Esophagus muscularis mucosa (tissue), 4 donors: ENCODE data around the gene RAMP1. TPM values are rescaled to one million over a fixed set of nuclear protein-coding genes. Genes with fewer than 3 reads are reported as not detected.
A peak's percentile ranks its signal among the peaks of the same experiment; 100 is the strongest.

Experiments
- DNase-seq: peaks from one replicate; pipeline ENCODE4 v3.0.0-alpha.2; 2017; ENCODE audit errors: extremely low spot score
- H3K27ac ChIP-seq, 4 donors: fragments of 200-600 bp; sonication (generic); replicated peaks in 1 of 4; 1 replicate in 3 of 4; 2 replicates in 1 of 4; pipeline ENCODE4 v1.5.1; 2016 to 2019; ENCODE audit warnings: mild to moderate bottlenecking in 1 of 4
- H3K27me3 ChIP-seq, 4 donors: fragments of 200-600 bp; sonication (generic); one replicate each; pipeline versions ENCODE4 v1.5.1 to v1.6.0; 2016 to 2019
- H3K36me3 ChIP-seq, 4 donors: fragments of 200-600 bp; sonication (generic); one replicate each; pipeline ENCODE4 v1.5.1; 2016 to 2019
- H3K4me1 ChIP-seq, 4 donors: fragments of 200-600 bp; sonication (generic); one replicate each; pipeline ENCODE4 v1.5.1; 2016 to 2019
- H3K4me3 ChIP-seq, 4 donors: fragments of 200-600 bp; sonication (generic); 1 replicate in 2 of 4; 2 replicates in 2 of 4; pipeline ENCODE4 v1.5.1; 2016 to 2019; ENCODE audit warnings: mild to moderate bottlenecking in 4 of 4, moderate library complexity in 1 of 4
- H3K9me3 ChIP-seq, 4 donors: fragments of 200-600 bp; sonication (generic); 1 replicate in 3 of 4; 2 replicates in 1 of 4; pipeline ENCODE4 v1.5.1; 2016 to 2019
- EP300 ChIP-seq: sonication (generic); formaldehyde crosslinking; IDR thresholded peaks from one replicate; pipeline ENCODE4 v1.6.1; 2017; ENCODE audit warnings: antibody characterized with exemption
- POLR2A ChIP-seq: fragments of 450-650 bp; IDR thresholded peaks from one replicate; pipeline ENCODE4 v1.6.1; 2017; ENCODE audit warnings: antibody characterized with exemption, moderate library complexity, mild to moderate bottlenecking, low read depth
- POLR2AphosphoS5 ChIP-seq, 2 donors: sonication (generic); formaldehyde crosslinking; IDR thresholded peaks; one replicate each; pipeline ENCODE4 v1.6.1; 2017; ENCODE audit warnings: antibody characterized with exemption in 2 of 2
- WGBS: methylation state at CpG from one replicate; pipeline ENCODE4 v1.1.5; 2018; 5-methylcytosine and 5-hydroxymethylcytosine counted together
- intact Hi-C: fragments of 100-400 bp; cut with DNase I; formaldehyde crosslinking; loops from one replicate; pipeline ENCODE4 v1.15.1; 2023
- total RNA-seq, 4 donors: library from RNA; depleted of rRNA; stranded (reverse); fragments of >200 nt; gene quantifications; one replicate each; pipeline versions ENCODE4 v1.1.0 to v1.2.1, GENCODE V29; 2016
- TF ChIP-seq, protein P1 (sequence below), 3 experiments: fragments of 200-600 bp in 2 of 3; fragments of 450-650 bp in 1 of 3; sonication (generic) in 2 of 3; IDR thresholded peaks; one replicate each; pipeline ENCODE4 v1.5.1; 2017 to 2019; ENCODE audit warnings: antibody characterized with exemption in 3 of 3, mild to moderate bottlenecking in 2 of 3, moderate library complexity in 1 of 3

RAMP1 gene
- total RNA-seq, 4 donors from 2014 or later: 172 to 287 (median 231) TPM

DNA sequence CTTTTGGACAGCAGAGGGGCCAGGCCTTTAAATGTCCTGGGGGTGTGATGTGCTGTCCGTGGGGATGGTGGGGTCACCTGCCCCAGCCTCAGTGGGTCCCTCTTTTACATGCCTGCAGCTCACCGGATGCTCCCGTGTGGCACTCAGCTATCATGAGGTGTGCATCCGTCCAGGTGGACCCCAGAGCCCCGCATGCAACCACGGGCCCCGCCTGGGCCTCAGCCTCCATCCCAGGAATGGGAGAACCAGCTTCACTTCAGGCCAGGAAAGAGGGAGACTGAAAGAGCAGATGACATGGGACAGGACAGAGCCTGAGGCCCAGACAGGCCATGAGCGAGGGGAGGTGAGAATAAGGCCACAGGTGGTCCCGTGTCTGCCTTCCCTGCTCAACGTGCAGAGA lies 37.5 kb downstream of the RAMP1 start:
- peaks cover 51 to 95% (median 85%) of the 10 kb centered on the region in 4 donors for H3K4me1 ChIP-seq
- H3K9me3 ChIP-seq: no peaks in the 10 kb centered on the region
- 79% methylated on average over 9 of the region's 10 CpGs for WGBS
- H3K27ac ChIP-seq: peak overlapping the region; percentile 91 to 97 (median 95)
- TF ChIP-seq POLR2AphosphoS5 (IDR thresholded peaks at IDR 0.05) (no peak), EP300 (no peak), POLR2A (no peak)
- TF ChIP-seq, protein P1, sequence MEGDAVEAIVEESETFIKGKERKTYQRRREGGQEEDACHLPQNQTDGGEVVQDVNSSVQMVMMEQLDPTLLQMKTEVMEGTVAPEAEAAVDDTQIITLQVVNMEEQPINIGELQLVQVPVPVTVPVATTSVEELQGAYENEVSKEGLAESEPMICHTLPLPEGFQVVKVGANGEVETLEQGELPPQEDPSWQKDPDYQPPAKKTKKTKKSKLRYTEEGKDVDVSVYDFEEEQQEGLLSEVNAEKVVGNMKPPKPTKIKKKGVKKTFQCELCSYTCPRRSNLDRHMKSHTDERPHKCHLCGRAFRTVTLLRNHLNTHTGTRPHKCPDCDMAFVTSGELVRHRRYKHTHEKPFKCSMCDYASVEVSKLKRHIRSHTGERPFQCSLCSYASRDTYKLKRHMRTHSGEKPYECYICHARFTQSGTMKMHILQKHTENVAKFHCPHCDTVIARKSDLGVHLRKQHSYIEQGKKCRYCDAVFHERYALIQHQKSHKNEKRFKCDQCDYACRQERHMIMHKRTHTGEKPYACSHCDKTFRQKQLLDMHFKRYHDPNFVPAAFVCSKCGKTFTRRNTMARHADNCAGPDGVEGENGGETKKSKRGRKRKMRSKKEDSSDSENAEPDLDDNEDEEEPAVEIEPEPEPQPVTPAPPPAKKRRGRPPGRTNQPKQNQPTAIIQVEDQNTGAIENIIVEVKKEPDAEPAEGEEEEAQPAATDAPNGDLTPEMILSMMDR (IDR thresholded peaks at IDR 0.05): no peak
- H3K36me3 ChIP-seq: no peaks in the 10 kb centered on the region
- no peaks in the 10 kb centered on the region for H3K27me3 ChIP-seq
- H3K4me3 ChIP-seq: no peak overlapping the region
- DNase-seq: no peak
- intact Hi-C loops: loop anchor here (5.0 kb wide), 1 partner anchor 35 kb away; no protein-coding TSS in a partner anchor

DNA sequence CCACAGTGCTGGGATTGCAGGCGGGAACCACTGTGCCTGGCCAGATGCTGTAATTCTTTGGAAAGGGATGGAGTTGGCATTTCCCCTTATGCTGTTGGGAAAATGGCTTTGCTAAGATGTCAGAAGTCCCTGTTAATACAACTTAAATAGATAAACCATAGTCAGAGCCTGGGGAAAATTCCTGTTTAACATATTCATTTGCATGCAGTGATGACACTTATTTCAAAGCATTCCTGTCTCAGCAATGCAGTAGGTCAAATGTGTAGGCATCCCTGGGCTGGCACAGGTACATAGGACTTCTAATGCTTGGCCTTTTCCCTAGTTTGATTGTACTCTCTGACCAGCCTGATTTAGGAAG lies 38.6 kb downstream of the RAMP1 start:
- no peaks in the 10 kb centered on the region for H3K9me3 ChIP-seq
- no peak overlapping the region for H3K4me3 ChIP-seq
- 88% methylated on average over 1 of the region's 1 CpG for WGBS
- no peaks in the 10 kb centered on the region for H3K36me3 ChIP-seq
- intact Hi-C loops: loop anchor here (5.0 kb wide), 1 partner anchor 36 kb away; no protein-coding TSS in a partner anchor
- no peaks in the 10 kb centered on the region for H3K27me3 ChIP-seq
- no peak for TF ChIP-seq EP300
- TF ChIP-seq, protein P1 (IDR thresholded peaks at IDR 0.05): no peak
- no peak for TF ChIP-seq POLR2AphosphoS5 (IDR thresholded peaks at IDR 0.05)
- TF ChIP-seq POLR2A: no peak
- H3K27ac ChIP-seq: peak overlapping the region; percentile 91 to 97 (median 95)
- DNase-seq: no peak
- peaks cover 45 to 90% (median 81%) of the 10 kb centered on the region in 4 donors for H3K4me1 ChIP-seq

DNA sequence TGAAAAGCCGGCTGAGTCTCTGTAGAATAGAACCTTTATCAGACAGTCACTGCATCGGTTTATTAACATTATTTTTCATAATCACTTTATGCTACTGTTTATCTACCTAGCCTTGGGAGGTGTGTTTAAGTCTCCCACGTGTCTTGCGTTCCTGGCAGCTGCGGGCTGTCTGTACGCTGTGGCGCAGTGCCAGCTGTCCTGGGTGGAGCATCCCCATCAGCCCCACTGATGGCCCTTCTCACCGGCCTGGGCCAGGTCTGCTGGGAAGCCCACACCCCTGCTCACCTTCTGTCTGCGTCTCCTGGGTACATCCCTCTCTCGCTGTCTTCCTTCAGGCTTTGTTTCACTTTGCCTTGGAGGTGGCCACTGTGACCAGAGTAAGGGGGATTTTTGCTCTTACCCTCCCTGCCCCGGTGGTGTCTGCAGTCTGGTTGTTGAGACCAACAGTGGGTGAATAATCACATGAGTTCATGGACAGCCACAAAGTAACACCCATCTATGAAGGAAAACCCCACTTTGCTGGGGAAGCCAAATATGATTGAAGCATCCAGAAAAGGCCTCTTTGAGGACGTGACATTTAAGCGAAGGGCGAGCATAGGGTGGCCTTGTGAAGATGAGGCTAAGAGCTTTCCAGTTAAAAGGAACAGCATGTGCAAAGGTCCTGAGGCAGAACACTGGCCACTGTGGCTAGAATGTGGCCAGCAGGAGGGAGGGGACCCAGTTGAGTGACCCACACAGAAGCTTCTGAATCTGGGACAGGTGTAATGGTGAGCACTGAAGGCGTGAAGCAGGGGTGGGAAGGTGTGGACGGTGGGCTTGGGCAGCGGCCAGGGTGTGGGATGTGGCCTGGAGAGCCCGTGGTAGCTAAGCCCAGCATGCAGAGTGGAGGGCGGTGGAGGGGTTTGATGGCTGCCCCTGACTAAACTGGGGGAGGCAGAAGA lies 41.7 kb downstream of the RAMP1 start:
- 78% methylated on average over 19 of the region's 19 CpGs for WGBS
- Histone ChIP-seq H3K4me1 (peaks cover 46 to 82% (median 75%) of the 10 kb centered on the region in 4 donors), H3K9me3 (no peaks in the 10 kb centered on the region), H3K27ac (peak overlapping the region; percentile 80 to 95 (median 87)), H3K27me3 (no peaks in the 10 kb centered on the region), H3K36me3 (no peaks in the 10 kb centered on the region), H3K4me3 (no peak overlapping the region)
- intact Hi-C loops: no loop called here
- DNase-seq: no peak
- TF ChIP-seq POLR2A (no peak), POLR2AphosphoS5 (IDR thresholded peaks at IDR 0.05) (no peak), EP300 (no peak)
- TF ChIP-seq, protein P1 (IDR thresholded peaks at IDR 0.05): no peak

DNA sequence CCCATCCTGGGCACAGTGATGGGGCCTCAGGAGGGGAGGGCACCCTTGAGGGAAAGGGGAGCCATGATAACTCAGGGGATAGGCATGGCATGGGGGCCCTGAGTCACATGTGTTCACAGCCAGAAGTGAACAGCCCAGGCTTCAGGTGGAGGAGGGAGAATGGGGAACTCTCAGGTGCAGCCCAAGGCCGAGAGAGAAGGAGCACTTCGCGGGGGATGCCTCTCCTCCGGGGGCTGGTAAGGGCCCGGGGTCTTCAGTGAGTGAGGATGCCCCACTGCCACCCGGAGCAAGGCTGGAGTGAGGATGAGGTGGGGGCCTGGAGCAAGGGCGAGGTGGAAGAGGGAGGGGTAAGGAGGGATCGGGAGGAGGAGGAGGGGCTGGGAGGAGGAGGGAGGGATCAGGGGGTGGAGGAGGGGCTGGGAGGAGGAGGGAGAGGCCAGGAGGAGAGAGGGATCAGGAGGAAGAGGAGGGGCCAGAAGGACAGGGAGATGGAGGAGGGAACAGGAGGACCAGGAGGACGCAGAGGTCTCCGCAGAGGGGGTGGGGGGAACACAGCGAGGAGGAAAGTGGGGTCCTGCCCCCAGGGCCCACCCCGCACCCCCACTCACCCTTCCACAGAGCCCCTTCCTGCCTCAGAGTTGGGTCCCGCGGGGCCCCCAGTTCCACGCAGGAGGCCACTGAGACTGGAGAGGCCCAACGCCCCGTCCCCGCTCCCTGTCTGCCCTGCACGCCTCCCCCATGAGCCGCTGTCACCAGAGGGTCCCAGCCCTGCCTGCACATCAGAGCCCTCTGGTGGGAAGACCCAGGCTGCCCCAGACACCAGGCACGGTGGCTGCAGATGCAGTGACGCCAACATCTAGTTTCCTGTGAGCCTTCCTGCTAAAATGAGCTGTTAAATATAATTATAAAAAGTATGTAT lies 42.8 kb downstream of the RAMP1 start:
- Histone ChIP-seq H3K9me3 (peaks cover 0 to 5% (median 2%) of the 10 kb centered on the region in 4 donors), H3K27ac (peak overlapping the region; percentile 80 to 95 (median 87)), H3K4me1 (peaks cover 36 to 71% (median 65%) of the 10 kb centered on the region in 4 donors), H3K36me3 (no peaks in the 10 kb centered on the region), H3K27me3 (no peaks in the 10 kb centered on the region), H3K4me3 (no peak overlapping the region)
- no peak for DNase-seq
- intact Hi-C loops: no loop called here
- TF ChIP-seq EP300: no peak
- no peak for TF ChIP-seq POLR2AphosphoS5 (IDR thresholded peaks at IDR 0.05)
- no peak for TF ChIP-seq POLR2A
- TF ChIP-seq, protein P1 (IDR thresholded peaks at IDR 0.05): no peak
- 83% methylated on average over 22 of the region's 22 CpGs for WGBS
